Astrocyte of the cerebellum (primary cell): ENCODE results near the gene RHCG.

Experiments
- DNase-seq: peaks from one replicate; pipeline ENCODE4 v3.0.0-alpha.2; 2011; ENCODE audit warnings: low read depth
- H3K4me3 ChIP-seq: 2 replicates; pipeline ENCODE4 v1.5.1; 2011; ENCODE audit warnings: mild to moderate bottlenecking, low read depth, low read length, moderate library complexity
- CTCF ChIP-seq: IDR thresholded peaks from 2 replicates; pipeline ENCODE4 v1.5.1; 2012; ENCODE audit warnings: low read length, low read depth, moderate library complexity, mild to moderate bottlenecking; ENCODE audit errors: missing control alignments
- in situ Hi-C: cut with HindIII; loops from 2 replicates; pipeline ENCODE4 v1.10.0; 2017; ENCODE audit warnings: low sequenced_read_pairs

RHCG gene

GRCh38 chr15:89450076-89451006, 46.0 kb downstream of the RHCG start:
- in situ Hi-C loops = no loop called here
- no peak overlapping the region for H3K4me3 ChIP-seq
- TF ChIP-seq CTCF = no peak
- DNase-seq = no peak

- no peak for TF ChIP-seq CTCF
- in situ Hi-C loops = no loop called here
- no peak for DNase-seq
- H3K4me3 ChIP-seq = no peak overlapping the region
These were observed 47.6 kb downstream of the RHCG start for GRCh38 chr15:89448825-89449224.

- in situ Hi-C loops = no loop called here
- DNase-seq = no peak
- H3K4me3 ChIP-seq = no peak overlapping the region
- TF ChIP-seq CTCF = no peak
These were observed 48.7 kb downstream of the RHCG start for GRCh38 chr15:89447676-89448075.

- in situ Hi-C loops = no loop called here
- no peak for DNase-seq
- TF ChIP-seq CTCF = no peak
- no peak overlapping the region for H3K4me3 ChIP-seq
These were observed 50.0 kb downstream of the RHCG start for GRCh38 chr15:89446255-89446891.

GRCh38 chr15:89445518-89445917, 50.9 kb downstream of the RHCG start:
- TF ChIP-seq CTCF = no peak
- DNase-seq = no peak
- in situ Hi-C loops = no loop called here
- H3K4me3 ChIP-seq = no peak overlapping the region

GRCh38 chr15:89444241-89445225, 51.9 kb downstream of the RHCG start:
- in situ Hi-C loops = no loop called here
- DNase-seq = no peak
- H3K4me3 ChIP-seq = no peak overlapping the region
- TF ChIP-seq CTCF = no peak
